SH-SY5Y (cell line): ENCODE results near the gene ARL1.

Source experiments
- GATA2 ChIP-seq: IDR thresholded peaks from 2 replicates; pipeline ENCODE4 v1.6.1; 2011; ENCODE audit warnings: mild to moderate bottlenecking, low read depth, low read length
- GATA3 ChIP-seq: IDR thresholded peaks from 2 replicates; pipeline ENCODE4 v1.6.1; 2011; ENCODE audit warnings: low read depth, mild to moderate bottlenecking, low read length, moderate library complexity

DNA sequence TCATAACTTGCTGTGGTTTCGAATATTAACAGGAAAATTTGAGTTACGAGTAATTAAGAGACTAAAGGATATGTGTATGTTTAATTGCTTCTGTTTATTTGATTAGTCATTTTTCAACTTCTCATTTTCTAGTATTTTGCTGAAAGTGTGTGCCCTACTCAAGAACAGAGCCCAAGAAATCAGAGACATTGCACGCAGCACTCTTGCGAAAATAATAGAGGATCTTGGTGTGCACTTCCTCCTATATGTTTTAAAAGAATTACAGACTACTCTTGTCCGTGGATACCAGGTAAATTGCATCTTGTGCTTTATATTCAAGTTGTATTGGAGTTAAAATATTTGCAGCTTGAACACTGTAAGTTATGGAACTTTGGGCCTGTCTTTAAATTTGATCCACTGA lies 50.8 kb downstream of the ARL1 start:
- no peak for TF ChIP-seq GATA2
- TF ChIP-seq GATA3, result no peak
